Measurements from ENCODE around the gene ARCN1. TPM values are rescaled to one million over a fixed set of nuclear protein-coding genes. Genes with fewer than 3 reads are reported as not detected.

Gene ARCN1
- total RNA-seq, 1 donor from 2014 or later, result 118 TPM

- no peak for DNase-seq (ENCODE audit: low spot score)
These were observed 66.5 kb downstream of the ARCN1 start for GRCh38 chr11:118638726-118639125.

- DNase-seq (ENCODE audit: low spot score), result no peak
These were observed 67.7 kb downstream of the ARCN1 start for GRCh38 chr11:118639899-118640298.

GRCh38 chr11:118640332-118641154 lies 68.3 kb downstream of the ARCN1 start:
- DNase-seq (ENCODE audit: low spot score), result no peak

GRCh38 chr11:118641397-118642019 lies 69.3 kb downstream of the ARCN1 start:
- DNase-seq (ENCODE audit: low spot score), result no peak

- DNase-seq (ENCODE audit: low spot score), result no peak
These were observed 71.2 kb downstream of the ARCN1 start for GRCh38 chr11:118643142-118643994.

GRCh38 chr11:118643995-118644345 lies 71.8 kb downstream of the ARCN1 start:
- DNase-seq (ENCODE audit: low spot score), result no peak

- DNase-seq (ENCODE audit: low spot score), result no peak
These were observed 72.3 kb downstream of the ARCN1 start for GRCh38 chr11:118644496-118644895.

- no peak for DNase-seq (ENCODE audit: low spot score)
These were observed 73.0 kb downstream of the ARCN1 start for GRCh38 chr11:118645066-118645715.

- DNase-seq (ENCODE audit: low spot score), result no peak
These were observed 74.2 kb downstream of the ARCN1 start for GRCh38 chr11:118646393-118646792.

GRCh38 chr11:118648291-118648690 lies 76.1 kb downstream of the ARCN1 start:
- no peak for DNase-seq (ENCODE audit: low spot score)

- no peak for DNase-seq (ENCODE audit: low spot score)
These were observed 77.7 kb downstream of the ARCN1 start for GRCh38 chr11:118649941-118650340.

- no peak for DNase-seq (ENCODE audit: low spot score)
These were observed 78.2 kb downstream of the ARCN1 start for GRCh38 chr11:118650366-118650765.

GRCh38 chr11:118651820-118652219 lies 79.6 kb downstream of the ARCN1 start:
- no peak for DNase-seq (ENCODE audit: low spot score)

Other genes with a start within 250 kb of the ARCN1 start
- 10.4 TPM for gene CD3D, start 229.7 kb upstream of the ARCN1 start, total RNA-seq
- gene CD3G, start 228.1 kb upstream of the ARCN1 start, total RNA-seq, result 2.1 TPM
- 46.5 TPM for gene UBE4A, start 212.8 kb upstream of the ARCN1 start, total RNA-seq
- 174 TPM for gene ATP5MG, start 170.8 kb upstream of the ARCN1 start, total RNA-seq
- gene KMT2A, start 135.9 kb upstream of the ARCN1 start, total RNA-seq, result 106 TPM
- gene TTC36, start 44.9 kb upstream of the ARCN1 start, total RNA-seq, result 0.60 TPM
- 27.9 TPM for gene TMEM25, start 41.2 kb upstream of the ARCN1 start, total RNA-seq
- 26.7 TPM for gene IFT46, start 6.5 kb upstream of the ARCN1 start, total RNA-seq
- 93.1 TPM for gene PHLDB1, start 35.2 kb downstream of the ARCN1 start, total RNA-seq
- 0.44 TPM for gene TREH, start 107.2 kb downstream of the ARCN1 start, total RNA-seq
- 174 TPM for gene DDX6, start 218.8 kb downstream of the ARCN1 start, total RNA-seq